Measurements from ENCODE around the gene RNF208.

Gene RNF208

DNA sequence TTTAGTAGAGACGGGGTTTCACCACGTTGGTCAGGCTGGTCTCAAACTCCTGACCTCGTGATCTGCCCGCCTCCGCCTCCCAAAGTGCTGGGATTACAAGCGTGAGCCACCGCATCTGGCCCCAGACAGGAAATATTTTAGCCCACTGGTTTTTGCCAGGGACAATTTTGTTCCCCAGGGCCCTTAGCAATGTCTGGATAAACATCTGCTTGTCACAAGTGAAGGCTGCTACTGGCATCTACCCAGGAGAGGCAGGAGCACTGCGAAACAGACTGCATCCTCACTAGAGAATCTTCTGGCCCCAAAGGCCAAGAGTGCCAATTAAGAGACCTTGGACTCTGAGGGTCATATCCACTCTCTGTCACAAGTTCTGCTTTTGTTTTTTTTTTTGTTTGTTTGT is 19.1 kb downstream of the RNF208 start:
- no peak overlapping the region for H3K4me2 ChIP-seq (ENCODE audit: low read depth, low read length, poor library complexity, severe bottlenecking)
- H3K4me1 ChIP-seq (ENCODE audit: insufficient read depth, low read length, poor library complexity, severe bottlenecking) = peaks cover 44% of the 10 kb centered on the region
- no peak overlapping the region for H3K4me3 ChIP-seq (ENCODE audit: low read length, poor library complexity, severe bottlenecking)
- H3K9me2 ChIP-seq (replicated peaks; ENCODE audit: low read depth, low read length) = no peaks in the 10 kb centered on the region
- H3F3A ChIP-seq (ENCODE audit: low read depth) = no peaks in the 10 kb centered on the region
- no peaks in the 10 kb centered on the region for H3K36me3 ChIP-seq (ENCODE audit: insufficient read depth, low read length)
- peaks cover 36% of the 10 kb centered on the region for H4K20me1 ChIP-seq (ENCODE audit: insufficient read depth, low read length, poor library complexity, severe bottlenecking)
- H3K9ac ChIP-seq (ENCODE audit: low read depth, low read length, poor library complexity, severe bottlenecking) = no peak overlapping the region
- TF ChIP-seq, protein P1, sequence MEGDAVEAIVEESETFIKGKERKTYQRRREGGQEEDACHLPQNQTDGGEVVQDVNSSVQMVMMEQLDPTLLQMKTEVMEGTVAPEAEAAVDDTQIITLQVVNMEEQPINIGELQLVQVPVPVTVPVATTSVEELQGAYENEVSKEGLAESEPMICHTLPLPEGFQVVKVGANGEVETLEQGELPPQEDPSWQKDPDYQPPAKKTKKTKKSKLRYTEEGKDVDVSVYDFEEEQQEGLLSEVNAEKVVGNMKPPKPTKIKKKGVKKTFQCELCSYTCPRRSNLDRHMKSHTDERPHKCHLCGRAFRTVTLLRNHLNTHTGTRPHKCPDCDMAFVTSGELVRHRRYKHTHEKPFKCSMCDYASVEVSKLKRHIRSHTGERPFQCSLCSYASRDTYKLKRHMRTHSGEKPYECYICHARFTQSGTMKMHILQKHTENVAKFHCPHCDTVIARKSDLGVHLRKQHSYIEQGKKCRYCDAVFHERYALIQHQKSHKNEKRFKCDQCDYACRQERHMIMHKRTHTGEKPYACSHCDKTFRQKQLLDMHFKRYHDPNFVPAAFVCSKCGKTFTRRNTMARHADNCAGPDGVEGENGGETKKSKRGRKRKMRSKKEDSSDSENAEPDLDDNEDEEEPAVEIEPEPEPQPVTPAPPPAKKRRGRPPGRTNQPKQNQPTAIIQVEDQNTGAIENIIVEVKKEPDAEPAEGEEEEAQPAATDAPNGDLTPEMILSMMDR (conservative IDR thresholded peaks at IDR 0.05; ENCODE audit: low read length) = no peak
- TF ChIP-seq EZH2phosphoT487 (IDR thresholded peaks at IDR 0.05; ENCODE audit: borderline replicate concordance) = no peak
- H3K79me2 ChIP-seq (ENCODE audit: insufficient read depth, low read length) = peaks cover 78% of the 10 kb centered on the region
- H3K27me3 ChIP-seq (ENCODE audit: insufficient read depth, low read length, poor library complexity, severe bottlenecking) = no peaks in the 10 kb centered on the region
- H3K9me3 ChIP-seq (ENCODE audit: insufficient read depth, low read depth, low read length) = no peaks in the 10 kb centered on the region
- no peak overlapping the region for H2AFZ ChIP-seq (ENCODE audit: low read length)

- no peaks in the 10 kb centered on the region for H3K9me2 ChIP-seq (replicated peaks; ENCODE audit: low read depth, low read length)
- peaks cover 37% of the 10 kb centered on the region for H3K4me1 ChIP-seq (ENCODE audit: insufficient read depth, low read length, poor library complexity, severe bottlenecking)
- peaks cover 29% of the 10 kb centered on the region for H4K20me1 ChIP-seq (ENCODE audit: insufficient read depth, low read length, poor library complexity, severe bottlenecking)
- peaks cover 70% of the 10 kb centered on the region for H3K79me2 ChIP-seq (ENCODE audit: insufficient read depth, low read length)
- H3F3A ChIP-seq (ENCODE audit: low read depth) = no peaks in the 10 kb centered on the region
- no peaks in the 10 kb centered on the region for H3K9me3 ChIP-seq (ENCODE audit: insufficient read depth, low read depth, low read length)
- H3K4me3 ChIP-seq (ENCODE audit: low read length, poor library complexity, severe bottlenecking) = peak overlapping the region; percentile 85
- H3K4me2 ChIP-seq (ENCODE audit: low read depth, low read length, poor library complexity, severe bottlenecking) = peak overlapping the region; percentile 83
- H3K36me3 ChIP-seq (ENCODE audit: insufficient read depth, low read length) = no peaks in the 10 kb centered on the region
- TF ChIP-seq EZH2phosphoT487 (IDR thresholded peaks at IDR 0.05; ENCODE audit: borderline replicate concordance) = no peak
- TF ChIP-seq, protein P1 (conservative IDR thresholded peaks at IDR 0.05; ENCODE audit: low read length) = no peak
- peak overlapping the region; percentile 89 for H3K9ac ChIP-seq (ENCODE audit: low read depth, low read length, poor library complexity, severe bottlenecking)
- H2AFZ ChIP-seq (ENCODE audit: low read length) = no peak overlapping the region
- no peaks in the 10 kb centered on the region for H3K27me3 ChIP-seq (ENCODE audit: insufficient read depth, low read length, poor library complexity, severe bottlenecking)
Observed at GRCh38 chr9:137201205-137201868, 20.7 kb downstream of the RNF208 start.

- H3K4me1 ChIP-seq (ENCODE audit: insufficient read depth, low read length, poor library complexity, severe bottlenecking) = peaks cover 37% of the 10 kb centered on the region
Observed at GRCh38 chr9:137200311-137201204, 21.5 kb downstream of the RNF208 start, which contains the start of gene TPRN. Gene TPRN, minus strand, starts transcription at chr9:137200741. Its CDS starts 30 bp downstream, at chr9:137200711.

More at GRCh38 chr9:137200311-137201204, 21.5 kb downstream of the RNF208 start, which contains the start of gene TPRN:
- no peaks in the 10 kb centered on the region for H3K27me3 ChIP-seq (ENCODE audit: insufficient read depth, low read length, poor library complexity, severe bottlenecking)
- no peaks in the 10 kb centered on the region for H3F3A ChIP-seq (ENCODE audit: low read depth)
- no peaks in the 10 kb centered on the region for H3K9me2 ChIP-seq (replicated peaks; ENCODE audit: low read depth, low read length)
- H4K20me1 ChIP-seq (ENCODE audit: insufficient read depth, low read length, poor library complexity, severe bottlenecking) = peaks cover 25% of the 10 kb centered on the region
- H3K36me3 ChIP-seq (ENCODE audit: insufficient read depth, low read length) = no peaks in the 10 kb centered on the region
- H3K4me3 ChIP-seq (ENCODE audit: low read length, poor library complexity, severe bottlenecking) = peak within 1 kb of the TSS; percentile 85
- H3K9ac ChIP-seq (ENCODE audit: low read depth, low read length, poor library complexity, severe bottlenecking) = peak within 1 kb of the TSS; percentile 89
- H2AFZ ChIP-seq (ENCODE audit: low read length) = no peak within 1 kb of the TSS
- no peaks in the 10 kb centered on the region for H3K9me3 ChIP-seq (ENCODE audit: insufficient read depth, low read depth, low read length)
- peaks cover 62% of the 10 kb centered on the region for H3K79me2 ChIP-seq (ENCODE audit: insufficient read depth, low read length)
- H3K4me2 ChIP-seq (ENCODE audit: low read depth, low read length, poor library complexity, severe bottlenecking) = peak within 1 kb of the TSS; percentile 83
- TF ChIP-seq, protein P1 (conservative IDR thresholded peaks at IDR 0.05; ENCODE audit: low read length) = no peak
- no peak for TF ChIP-seq EZH2phosphoT487 (IDR thresholded peaks at IDR 0.05; ENCODE audit: borderline replicate concordance)
